GM12878 (cell line): ENCODE measurements around the gene DOLPP1. TPM values are rescaled to one million over a fixed set of nuclear protein-coding genes. Genes with fewer than 3 reads are reported as not detected.

ENCODE experiments used
- ATAC-seq: fragments of 200-7000 bp; cut with Tn5 transposase; 3 replicates; pipeline ENCODE4 v1.9.1; 2020; ENCODE audit warnings: mild to moderate bottlenecking, moderate library complexity
- BruUV-seq: library from RNA; stranded (reverse); fragments of 400-500 nt; replicated peaks from 2 replicates; lab custom pipeline; 2021; lab: Mats Ljungman, UMichigan
- CTCF ChIA-PET: fragments of 300-600 bp; sonication (Branson Sonifier 250); formaldehyde crosslinking; extraction: SDS; loops from one replicate; lab custom pipeline; 2021; ENCODE audit warnings: inconsistent platforms; lab: Yijun Ruan, JAX
- POLR2A ChIA-PET: fragments of 350-600 bp; formaldehyde crosslinking; extraction: SDS; loops from one replicate; lab custom pipeline; 2021; ENCODE audit warnings: inconsistent platforms; lab: Charles Lee
- RAD21 ChIA-PET: fragments of 300-600 bp; sonication (Branson Sonifier 250); formaldehyde crosslinking; loops from one replicate; lab custom pipeline; 2023; ENCODE audit warnings: antibody characterized with exemption; ENCODE audit not compliant: unreplicated experiment; lab: Charles Lee
- SMC1A ChIA-PET: fragments of 300-600 bp; sonication (Branson Sonifier 250); formaldehyde crosslinking; loops from one replicate; lab custom pipeline; 2023; ENCODE audit not compliant: unreplicated experiment, uncharacterized antibody; lab: Charles Lee
- DNase-seq: peaks from one replicate; pipeline ENCODE4 v3.0.0-alpha.2; 2011; ENCODE audit warnings: low read depth, low spot score
- FAIRE-seq: peaks from 3 replicates; lab custom pipeline; 2011; peaks lifted over from hg19 to GRCh38; lab: Jason Lieb, UNC
- H2AFZ ChIP-seq: 2 replicates; pipeline ENCODE4 v1.6.0; 2011; ENCODE audit warnings: low read depth, low read length, control low read depth; ENCODE audit not compliant: control insufficient read depth
- H3K27ac ChIP-seq: 2 replicates; pipeline ENCODE4 v1.5.1; 2011; ENCODE audit warnings: control low read depth; ENCODE audit not compliant: control insufficient read depth, insufficient read depth
- H3K27me3 ChIP-seq, 2 experiments: replicated peaks in 1 of 2; 2 replicates each; pipeline versions ENCODE4 v1.6.0 to v1.6.1; 2011; ENCODE audit warnings: low read length in 1 of 2; ENCODE audit not compliant: control insufficient read depth in 2 of 2, insufficient read depth in 2 of 2
- H3K36me3 ChIP-seq, 2 experiments: 2 replicates each; pipeline ENCODE4 v1.5.1; 2011; ENCODE audit warnings: low read length in 1 of 2; ENCODE audit not compliant: control insufficient read depth in 2 of 2, insufficient read depth in 2 of 2
- H3K4me1 ChIP-seq: 2 replicates; pipeline ENCODE4 v1.6.1; 2011; ENCODE audit warnings: mild to moderate bottlenecking, low read length, moderate library complexity, mixed read lengths; ENCODE audit not compliant: control insufficient read depth, insufficient read depth
- H3K4me2 ChIP-seq: 2 replicates; pipeline ENCODE4 v1.6.0; 2011; ENCODE audit warnings: control low read depth; ENCODE audit not compliant: control insufficient read depth, insufficient read depth
- H3K4me3 ChIP-seq: fragments of 200-600 bp; sonication (generic); 2 replicates; pipeline ENCODE4 v1.5.1; 2016
- H3K79me2 ChIP-seq: 2 replicates; pipeline ENCODE4 v1.6.0; 2011; ENCODE audit warnings: low read length; ENCODE audit not compliant: control insufficient read depth, insufficient read depth
- H3K9ac ChIP-seq: 2 replicates; pipeline ENCODE4 v1.8.0; 2011; ENCODE audit warnings: low read length, control low read depth, mixed read lengths; ENCODE audit not compliant: control insufficient read depth, insufficient read depth
- H3K9me3 ChIP-seq: replicated peaks from 3 replicates; pipeline ENCODE4 v1.5.1; 2011; ENCODE audit warnings: mild to moderate bottlenecking, low read length; ENCODE audit not compliant: control insufficient read depth, insufficient read depth
- H4K20me1 ChIP-seq: 2 replicates; pipeline ENCODE4 v1.6.0; 2011; ENCODE audit not compliant: control insufficient read depth, insufficient read depth
- ATF7 ChIP-seq: fragments of 450-650 bp; IDR thresholded peaks from 2 replicates; pipeline ENCODE4 v1.6.1; 2016; ENCODE audit warnings: low read depth, mild to moderate bottlenecking
- BACH1 ChIP-seq: fragments of 450-650 bp; IDR thresholded peaks from 2 replicates; pipeline ENCODE4 v1.6.1; 2017; ENCODE audit warnings: mild to moderate bottlenecking, borderline replicate concordance
- BMI1 ChIP-seq: fragments of 450-650 bp; IDR thresholded peaks from 2 replicates; pipeline ENCODE4 v1.6.1; 2016; ENCODE audit warnings: mild to moderate bottlenecking, moderate library complexity, borderline replicate concordance
- CUX1 ChIP-seq: IDR thresholded peaks from 2 replicates; pipeline ENCODE4 v1.6.1; 2012; ENCODE audit warnings: improper control_type of control experiment, low read depth, low read length; ENCODE audit not compliant: insufficient replicate concordance
- E4F1 ChIP-seq: fragments of 450-650 bp; IDR thresholded peaks from 2 replicates; pipeline ENCODE4 v1.6.1; 2018; ENCODE audit warnings: borderline replicate concordance, mild to moderate bottlenecking; ENCODE audit not compliant: partially characterized antibody
- HDAC6 ChIP-seq: fragments of 200-600 bp; sonication (generic); IDR thresholded peaks from one replicate; pipeline ENCODE4 v1.8.0; 2017; ENCODE audit warnings: antibody characterized with exemption; ENCODE audit not compliant: unreplicated experiment
- MLLT1 ChIP-seq: fragments of 450-650 bp; IDR thresholded peaks from 2 replicates; pipeline ENCODE4 v1.6.1; 2016; ENCODE audit warnings: mild to moderate bottlenecking
- SUZ12 ChIP-seq: fragments of 200-600 bp; sonication (generic); IDR thresholded peaks from one replicate; pipeline ENCODE4 v1.6.1; 2018; ENCODE audit warnings: antibody characterized with exemption, mild to moderate bottlenecking; ENCODE audit not compliant: unreplicated experiment
- WGBS: methylation state at CpG from one replicate; pipeline ENCODE4 v1.1.6; 2016; ENCODE audit warnings: low lambda C conversion rate; ENCODE audit not compliant: insufficient replicate concordance, insufficient coverage; ENCODE audit errors: missing lambda C conversion rate; 5-methylcytosine and 5-hydroxymethylcytosine counted together
- in situ Hi-C: fragments of 300-500 bp; cut with MboI; formaldehyde crosslinking; loops from 9 replicates; pipeline ENCODE4 v1.14.3; 2018; ENCODE audit warnings: mixed read lengths
- intact Hi-C: fragments of 100-400 bp; cut with micrococcal nuclease; formaldehyde crosslinking; loops from one replicate; pipeline ENCODE4 v1.14.2; 2022; ENCODE audit not compliant: unreplicated experiment
- polyA plus RNA-seq, 11 experiments: library from polyadenylated mRNA; depleted of rRNA in 4 of 11; unstranded in 6 of 11; stranded (reverse) in 5 of 11; fragments of >200 nt; fragmentation: Nextera tagmentation in 4 of 11; fragmentation: Illumina TruSeq in 1 of 11; extraction: Ambion mirVana in 4 of 11; extraction: Trizol in 1 of 11; gene quantifications; 1 replicate in 1 of 11; 2 replicates in 10 of 11; pipeline versions ENCODE4 v1.2.1 to v1.2.3, GENCODE V29; 2011 to 2016; ENCODE audit warnings: inconsistent platforms in 2 of 11, missing spikeins in 2 of 11, low read depth in 1 of 11
- total RNA-seq, 4 experiments: library from RNA; depleted of rRNA in 3 of 4; stranded (reverse); fragments of >200 nt in 3 of 4; fragmentation: Illumina TruSeq in 1 of 4; extraction: Trizol in 1 of 4; gene quantifications; 2 replicates each; pipeline versions ENCODE4 v1.2.1 to v1.2.3, GENCODE V29; 2013 to 2021

The DOLPP1 gene
- total and polyA plus RNA-seq, 10 of the 15 experiments (the other 5 are each of a cell fraction or from before 2014, with no cell fraction given) = 0.76 to 19.9 (median 13.4) TPM

GRCh38 chr9:129118799-129119198 is 37.9 kb downstream of the DOLPP1 start (continued):
- TF ChIP-seq MLLT1 (no peak), BMI1 (no peak), BACH1 (no peak), HDAC6 (no peak)
- TF ChIP-seq, all 136 proteins: peak for 0

- DNase-seq = no peak
- no peak for FAIRE-seq
- BruUV-seq = no TSS peak
- Histone ChIP-seq H3K4me2 (no peak overlapping the region), H3K27me3 (no peaks in the 10 kb centered on the region), H3K9me3 (no peaks in the 10 kb centered on the region), H3K4me3 (no peak overlapping the region), H3K27ac (no peak overlapping the region), H3K9ac (no peak overlapping the region), H2AFZ (no peak overlapping the region), H3K36me3 (peaks cover 10 to 14% of the 10 kb centered on the region in 2 experiments), H3K79me2 (no peaks in the 10 kb centered on the region; the same call in 1 of the 2 replicates), H3K4me1 (peaks cover 3% of the 10 kb centered on the region; the same call in 1 of the 2 replicates), H4K20me1 (no peaks in the 10 kb centered on the region)
- intact Hi-C loops (no loop called here), in situ Hi-C loops (no loop called here)
- ChIA-PET RAD21 (no interaction called here), POLR2A (no interaction called here), CTCF (interaction anchor here (1.3 to 2.0 kb wide), 2 partner anchors 10 to 503 kb away, joined by 3 to 10 read pairs; no protein-coding TSS in a partner anchor), SMC1A (interaction anchor here (1.1 kb wide), 1 partner anchor 9 kb away, joined by 3 read pairs; no protein-coding TSS in a partner anchor)
- no peak for TF ChIP-seq ATF7
- no peak for TF ChIP-seq E4F1
- no peak for TF ChIP-seq CUX1
- TF ChIP-seq SUZ12 = no peak
- no peak for ATAC-seq
- 96% methylated on average over 3 of the region's 3 CpGs for WGBS
Observed at GRCh38 chr9:129121483-129121882, 40.6 kb downstream of the DOLPP1 start.
